GM19463 (cell line): ENCODE results near the gene FCN2.

ENCODE experiments used
- ATAC-seq: cut with Tn5 transposase; IDR thresholded peaks from one replicate; pipeline ENCODE4 v1.9.1; 2021; ENCODE audit warnings: mild to moderate bottlenecking, moderate library complexity; ENCODE audit not compliant: unreplicated experiment

The FCN2 gene

DNA sequence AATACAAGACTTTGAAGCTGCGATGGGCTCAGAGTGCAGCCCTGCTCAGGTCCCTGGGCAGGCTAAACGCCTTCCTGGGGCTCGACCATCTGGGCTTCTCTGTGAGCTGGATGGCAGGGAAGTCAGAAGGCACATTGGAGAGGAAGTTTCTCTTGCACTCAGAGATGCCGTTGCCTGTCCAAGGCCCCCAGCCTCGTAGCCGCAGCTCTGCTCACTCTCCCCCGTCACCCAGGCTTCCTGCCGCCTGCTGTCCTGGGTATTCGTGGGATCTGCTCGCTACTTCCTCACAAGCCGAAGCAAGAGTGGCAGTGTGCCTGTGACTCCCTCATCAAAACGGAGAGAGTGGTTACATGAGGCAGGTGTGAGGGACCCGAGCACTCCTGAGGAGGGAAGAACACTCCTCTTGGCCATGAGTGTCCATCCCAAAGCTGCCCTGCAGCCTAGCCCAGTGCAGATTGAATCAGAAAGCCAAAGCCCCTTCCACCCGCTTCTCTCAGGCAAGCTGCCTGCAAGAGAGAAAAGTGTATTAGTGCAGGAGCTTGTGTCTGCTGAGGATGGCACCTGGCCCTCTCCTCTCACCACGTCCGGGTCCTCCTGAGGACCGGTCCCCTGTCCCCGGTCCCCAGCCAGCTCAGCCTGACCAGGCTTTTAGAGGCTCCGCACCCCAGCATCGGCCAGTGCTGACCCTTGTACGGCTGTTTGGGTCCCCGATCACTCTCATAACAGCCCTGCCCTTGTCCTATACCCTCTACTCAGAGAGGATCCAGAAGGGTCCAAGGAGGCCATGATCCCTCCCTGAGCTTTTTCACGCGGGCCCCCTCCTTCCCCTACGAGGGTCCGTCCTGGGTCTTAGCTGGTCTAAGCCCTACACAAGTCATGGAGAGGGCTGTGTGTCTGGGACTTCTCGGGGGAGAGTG, 7.3 kb downstream of the FCN2 start:
- no peak for ATAC-seq

DNA sequence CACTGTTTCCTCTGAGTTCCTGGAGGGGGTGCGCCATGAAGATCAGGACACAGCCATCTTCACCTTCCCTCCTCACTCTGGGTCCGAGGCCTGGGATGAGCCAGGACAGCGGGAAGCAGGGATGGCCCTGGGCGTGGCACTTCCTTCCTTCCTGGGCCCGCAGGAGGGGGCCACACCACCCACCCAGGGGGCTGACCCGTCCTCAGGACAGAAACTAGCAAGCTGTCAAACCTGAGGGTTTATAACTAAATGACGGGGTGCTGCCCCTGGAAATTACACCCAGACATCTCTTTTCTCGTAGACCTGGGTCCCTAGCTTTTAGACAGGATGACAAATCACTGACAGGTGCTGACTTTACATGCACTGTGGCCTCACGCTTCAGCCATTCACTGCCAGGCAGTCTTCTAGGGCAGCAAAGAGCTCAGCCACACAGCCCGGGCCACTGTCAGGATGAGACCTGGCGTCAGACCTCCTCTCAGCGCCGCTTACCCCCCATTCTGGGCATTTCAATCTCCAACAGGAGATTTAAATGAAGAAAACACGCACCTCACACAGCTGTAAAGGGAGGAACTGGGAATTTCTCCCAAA, 8.1 kb downstream of the FCN2 start:
- ATAC-seq = no peak

DNA sequence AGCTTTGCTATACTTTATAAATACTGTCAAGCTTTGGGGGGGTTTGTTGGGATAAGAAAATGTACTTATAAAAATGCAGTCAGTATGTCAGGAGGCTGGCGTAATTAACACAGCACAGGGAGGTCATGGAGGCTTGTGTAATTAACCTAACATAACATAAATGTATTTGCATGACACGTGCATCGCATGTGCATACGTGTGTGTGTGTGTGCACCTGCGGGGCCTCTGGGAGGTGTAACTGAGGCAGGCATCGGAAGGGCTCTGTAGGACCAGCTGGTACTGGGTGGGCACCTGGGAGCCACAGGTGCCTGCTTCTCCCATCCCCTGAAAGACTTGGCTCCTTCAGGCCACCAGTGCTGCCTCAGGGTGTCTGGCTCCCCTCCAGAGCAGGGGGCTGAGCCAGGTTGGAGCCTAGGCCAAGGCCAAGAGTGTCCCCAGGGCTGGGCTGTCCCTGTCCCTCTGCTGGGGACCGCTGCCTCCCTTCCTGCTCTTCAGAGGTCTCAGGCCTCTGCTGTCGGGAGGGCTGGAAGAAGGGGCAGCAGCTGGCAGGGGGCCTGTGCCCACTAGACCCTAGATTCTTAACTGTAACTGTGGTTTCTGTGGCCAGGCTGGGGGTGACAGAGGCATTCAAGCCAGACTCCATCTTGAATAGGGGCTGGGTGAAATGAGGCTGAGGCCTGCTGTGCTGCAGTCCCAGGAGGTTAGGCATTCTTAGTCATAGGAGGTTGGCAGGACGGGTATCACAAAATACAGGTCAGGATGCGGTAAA, 9.0 kb downstream of the FCN2 start:
- ATAC-seq = no peak

DNA sequence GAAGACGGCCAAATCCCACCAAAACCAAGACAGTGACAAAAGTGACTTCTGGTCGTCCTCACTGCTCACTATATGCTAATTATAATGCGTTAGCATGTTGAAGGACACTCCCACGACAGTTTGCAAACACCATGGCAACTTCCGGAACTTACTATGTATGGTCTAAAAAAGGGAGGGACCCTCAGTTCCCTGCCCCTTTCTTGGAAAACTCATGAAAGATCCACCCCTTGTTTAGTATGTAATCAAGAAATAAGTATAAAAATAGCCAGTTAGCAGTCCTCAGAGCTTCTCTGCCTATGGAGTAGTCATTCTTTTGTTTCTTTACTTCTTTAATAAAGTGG, 9.5 kb downstream of the FCN2 start:
- ATAC-seq = no peak

DNA sequence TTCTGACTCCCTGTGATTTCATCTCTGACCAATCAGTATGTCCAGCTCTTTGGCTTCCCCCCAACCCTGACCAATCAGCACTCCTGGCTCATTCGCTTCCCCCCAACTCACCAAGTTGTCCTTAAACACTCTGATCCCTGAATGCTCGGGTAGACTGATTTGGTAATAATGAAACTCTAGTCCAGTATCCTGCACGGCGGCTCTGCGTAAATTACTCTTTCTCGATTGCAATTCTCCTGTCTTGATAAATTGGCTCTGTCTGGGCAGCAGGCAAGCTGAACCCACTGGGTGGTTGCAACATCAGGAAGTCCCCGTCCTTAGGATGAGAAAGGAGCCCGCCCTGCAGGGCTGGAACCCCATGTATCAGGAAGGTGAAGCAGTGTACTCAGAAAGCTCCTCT, 10.4 kb downstream of the FCN2 start:
- no peak for ATAC-seq

DNA sequence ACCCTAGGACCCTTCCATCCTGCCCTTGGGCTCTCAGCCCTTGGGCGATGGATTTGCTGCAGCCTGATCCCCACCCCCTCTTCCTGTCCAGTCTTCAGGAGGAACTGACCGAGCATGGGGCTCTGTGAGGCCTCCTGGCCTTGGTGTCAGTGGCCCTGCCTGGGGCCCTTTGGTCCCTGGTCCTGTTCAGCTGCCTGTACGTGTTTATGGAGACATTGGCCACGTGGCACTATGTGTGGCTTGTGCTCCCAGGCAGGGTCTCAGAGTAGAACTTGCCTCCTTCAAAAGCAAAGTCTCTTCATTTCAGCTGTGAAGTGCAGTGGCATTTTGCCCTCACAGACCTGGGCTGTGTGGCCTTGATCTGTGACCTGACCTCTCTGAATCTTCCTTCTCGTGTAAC, 11.1 kb downstream of the FCN2 start:
- ATAC-seq = no peak

DNA sequence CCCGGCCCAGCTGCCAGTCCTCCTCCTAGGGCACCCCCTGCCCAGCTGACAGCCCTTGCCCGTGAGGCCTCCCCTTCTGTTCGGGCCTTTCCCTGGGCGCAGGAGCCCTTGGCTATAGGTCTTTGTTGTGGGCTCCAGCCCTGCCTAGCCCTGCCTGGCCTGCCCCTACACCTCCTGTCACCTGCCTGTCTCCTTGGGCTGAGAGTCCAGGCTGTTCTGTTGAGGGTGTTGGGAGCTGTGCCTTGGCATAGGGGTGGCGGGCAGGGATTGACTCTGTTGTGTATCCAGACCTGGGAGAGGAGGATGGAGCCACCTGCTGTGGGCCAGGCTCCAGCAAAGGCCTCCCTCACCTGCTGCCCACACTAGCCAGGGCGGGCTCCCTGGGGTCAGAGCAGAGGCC, 11.6 kb downstream of the FCN2 start:
- ATAC-seq = no peak

DNA sequence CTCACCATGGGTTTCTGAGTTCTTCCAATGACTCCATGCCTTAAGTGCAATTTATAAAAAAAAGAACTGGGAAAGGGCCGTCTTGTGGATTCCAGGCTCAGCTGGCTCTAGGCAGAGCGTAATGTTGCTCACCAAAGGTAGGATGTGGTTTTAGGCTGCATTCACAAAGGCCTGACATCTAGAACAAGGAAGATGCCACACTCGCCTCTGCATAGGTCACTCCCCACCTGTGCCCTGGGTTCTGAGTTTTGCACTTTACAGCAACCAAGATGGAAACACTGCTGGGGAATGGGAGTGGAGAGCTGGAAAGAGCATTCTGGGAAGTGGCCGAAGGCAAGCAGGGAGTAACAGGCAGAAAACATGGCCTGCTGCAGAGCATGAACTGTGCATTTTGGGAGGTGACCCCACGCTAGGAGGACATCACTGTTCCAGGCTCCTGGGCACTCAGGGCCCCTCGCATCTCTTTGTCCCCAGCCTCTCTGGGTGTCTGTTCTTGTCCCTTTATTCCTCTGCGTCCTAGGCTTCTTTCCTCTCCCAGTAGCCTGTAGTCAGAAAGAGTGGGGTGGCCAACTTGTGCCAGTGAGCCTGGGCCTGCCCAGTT, 12.3 kb downstream of the FCN2 start:
- no peak for ATAC-seq

DNA sequence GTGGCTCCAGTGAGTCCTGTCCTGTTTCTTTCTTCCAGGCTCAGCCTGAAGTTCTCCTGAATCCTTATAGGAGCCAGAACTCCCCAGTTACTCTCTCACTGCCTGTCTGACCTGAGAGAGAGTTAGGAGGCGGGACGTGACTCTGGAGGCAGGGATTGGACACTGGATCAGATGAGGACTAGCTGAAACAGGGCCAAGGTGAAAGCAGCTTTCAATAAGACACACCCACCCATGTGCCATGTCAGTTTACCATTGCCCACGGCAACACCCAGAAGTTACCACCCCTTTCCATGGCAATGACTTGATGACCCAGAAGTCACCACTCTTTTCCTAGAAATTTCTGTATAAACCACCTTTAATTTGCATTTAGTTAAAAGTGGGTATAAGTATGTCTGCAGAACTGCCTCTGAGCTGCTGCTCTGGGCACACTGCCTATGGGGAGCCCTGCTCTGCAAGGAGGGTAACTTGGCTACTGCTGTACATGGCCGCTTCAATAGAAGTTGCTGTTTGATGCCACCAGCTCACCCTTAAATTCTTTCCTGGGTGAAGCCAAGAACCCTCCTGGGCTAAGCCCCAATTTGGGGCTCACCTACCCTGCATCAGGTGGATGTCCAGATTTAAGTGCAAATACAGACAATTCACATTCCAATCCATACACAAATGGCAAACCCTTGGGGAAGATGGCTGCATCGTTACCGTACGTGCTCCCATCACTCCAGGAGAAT, 13.7 kb downstream of the FCN2 start:
- no peak for ATAC-seq

DNA sequence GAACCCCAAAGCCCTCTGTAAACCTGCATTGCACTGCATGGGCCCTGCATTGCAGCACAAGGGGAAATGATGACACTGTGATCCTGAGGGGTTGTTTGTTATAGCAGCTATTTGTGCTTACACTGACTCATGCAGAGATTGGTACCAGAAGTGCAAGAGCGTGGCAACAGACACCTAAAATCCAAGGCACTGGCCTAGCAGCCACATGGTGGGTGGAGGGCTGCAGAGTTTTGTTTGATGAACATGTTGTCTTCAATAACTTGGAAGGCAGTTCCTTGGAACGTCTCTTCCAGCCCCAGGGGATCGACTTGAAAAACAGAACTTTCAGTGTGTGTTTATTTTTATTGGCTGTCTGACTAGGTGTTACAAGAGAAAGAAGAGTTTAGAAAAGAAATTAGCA, 14.5 kb downstream of the FCN2 start:
- no peak for ATAC-seq

DNA sequence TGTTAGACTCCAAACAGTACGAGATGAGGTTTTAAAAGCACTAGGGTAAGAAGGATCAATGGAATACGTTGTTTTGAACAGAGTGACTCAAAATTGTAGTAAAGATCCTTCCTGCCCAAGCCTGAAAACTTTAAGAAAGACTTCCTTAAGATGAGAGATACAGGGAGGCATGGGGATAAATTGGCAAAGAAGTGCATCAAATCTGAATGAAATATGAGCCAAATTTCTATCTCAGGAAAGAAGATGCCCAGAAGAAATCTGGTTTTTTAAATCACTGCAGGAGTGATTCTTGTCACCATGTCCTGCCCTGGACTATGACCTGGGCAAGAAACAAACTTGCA, 14.9 kb downstream of the FCN2 start:
- no peak for ATAC-seq

DNA sequence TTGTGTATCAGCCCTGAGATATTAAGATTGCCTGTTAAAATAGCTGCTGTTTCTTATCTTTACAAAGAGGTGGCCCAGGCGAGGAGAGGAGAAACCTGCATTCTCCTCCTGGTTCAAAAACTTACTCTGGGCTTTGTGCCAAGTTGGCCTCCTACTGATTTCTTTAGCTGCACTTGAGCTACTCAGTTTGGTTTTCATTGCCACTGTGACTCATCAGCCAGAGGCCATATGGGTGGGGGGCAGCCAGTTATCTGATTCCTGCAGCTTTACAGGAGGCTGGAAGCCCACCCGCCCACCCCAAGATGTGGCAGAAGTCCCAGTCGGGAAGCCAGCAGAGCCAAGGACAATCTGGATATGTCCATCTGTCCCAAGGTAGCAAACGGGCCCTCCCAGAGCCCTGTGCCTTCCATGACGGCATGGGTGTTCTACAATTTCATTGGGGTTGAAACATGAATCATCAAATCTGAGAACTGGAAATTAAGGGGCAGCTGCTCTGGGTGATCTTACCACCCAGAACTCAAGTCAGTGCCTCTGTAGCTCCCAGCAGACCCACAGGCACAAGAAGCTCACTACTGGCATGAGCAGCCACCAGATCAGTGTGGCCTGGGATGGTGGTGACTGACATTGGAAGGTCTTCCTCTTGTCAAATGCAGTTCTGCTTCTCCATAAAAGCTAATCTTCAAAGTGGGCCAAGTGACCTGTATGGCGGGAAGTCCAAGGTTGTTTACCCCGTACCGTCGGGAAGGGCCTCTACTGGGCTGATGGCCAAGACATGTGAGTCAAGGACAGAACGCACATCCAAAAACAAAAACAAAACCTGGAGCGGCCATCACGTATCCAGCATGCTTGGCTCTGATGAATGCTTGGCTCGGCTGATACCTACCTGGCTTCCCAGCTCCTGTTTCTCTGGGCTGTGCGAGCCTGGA, 15.6 kb downstream of the FCN2 start:
- no peak for ATAC-seq

DNA sequence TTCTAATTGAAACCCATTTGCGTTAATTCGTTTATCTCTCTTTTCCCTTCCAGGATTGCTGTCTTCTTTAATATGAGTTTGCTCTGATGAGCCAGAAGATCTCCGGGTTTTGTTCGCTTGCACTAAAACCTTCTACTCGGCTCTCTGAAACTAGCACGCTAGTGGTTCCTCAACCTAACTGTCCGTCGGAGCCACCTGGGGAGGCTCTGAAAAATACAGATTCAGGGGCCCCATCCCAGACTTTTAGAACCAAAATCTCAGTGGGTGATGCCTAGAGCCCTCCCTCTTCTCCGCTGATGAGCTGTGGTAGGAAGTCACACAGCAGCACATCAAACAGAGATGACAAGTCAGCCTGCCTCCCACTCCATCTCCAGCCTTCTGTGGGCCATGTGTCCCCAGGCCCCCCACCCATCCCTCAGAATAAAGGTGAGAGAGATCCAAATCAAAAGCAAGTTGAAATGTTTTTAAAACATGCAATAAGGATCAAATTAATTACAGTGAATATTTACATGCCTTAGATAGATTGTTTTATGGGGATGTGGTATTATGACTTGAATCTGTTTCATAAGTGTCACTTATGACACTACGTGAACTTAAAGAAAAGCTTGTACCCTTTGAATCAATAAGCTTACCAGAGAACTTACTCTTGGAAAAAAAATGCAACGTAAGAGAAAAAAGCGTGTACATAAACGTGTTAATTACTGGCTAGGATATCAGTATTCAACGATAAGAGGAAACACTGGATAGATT, 16.4 kb downstream of the FCN2 start:
- ATAC-seq = no peak

DNA sequence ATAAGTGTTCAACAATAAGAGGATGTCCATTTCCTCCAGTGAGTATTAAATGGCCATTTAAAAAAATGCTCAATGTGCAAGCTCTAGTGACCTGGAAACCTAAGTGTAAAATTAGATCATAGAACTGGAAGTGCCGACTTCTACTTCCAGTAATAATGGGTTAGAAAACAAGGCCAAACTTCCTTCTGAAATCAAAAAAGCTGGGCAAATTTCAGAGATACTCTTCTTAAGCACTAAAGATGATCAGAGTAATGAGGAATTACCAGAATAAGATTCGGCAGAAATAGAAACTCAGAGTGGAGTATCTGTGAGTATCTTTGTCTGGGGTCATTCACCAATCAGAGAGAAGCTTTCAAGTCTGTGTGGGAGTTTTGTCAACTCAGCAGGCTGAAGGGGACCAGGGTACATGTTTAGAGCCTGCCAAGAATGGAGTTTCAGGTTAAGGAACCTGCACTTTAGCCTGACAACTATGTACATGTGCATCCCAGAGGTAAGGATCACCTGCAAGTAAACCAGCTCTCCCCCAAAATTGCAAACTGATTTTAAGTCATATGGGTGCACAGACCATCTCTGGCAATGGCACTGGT, 17.1 kb downstream of the FCN2 start:
- ATAC-seq = no peak

DNA sequence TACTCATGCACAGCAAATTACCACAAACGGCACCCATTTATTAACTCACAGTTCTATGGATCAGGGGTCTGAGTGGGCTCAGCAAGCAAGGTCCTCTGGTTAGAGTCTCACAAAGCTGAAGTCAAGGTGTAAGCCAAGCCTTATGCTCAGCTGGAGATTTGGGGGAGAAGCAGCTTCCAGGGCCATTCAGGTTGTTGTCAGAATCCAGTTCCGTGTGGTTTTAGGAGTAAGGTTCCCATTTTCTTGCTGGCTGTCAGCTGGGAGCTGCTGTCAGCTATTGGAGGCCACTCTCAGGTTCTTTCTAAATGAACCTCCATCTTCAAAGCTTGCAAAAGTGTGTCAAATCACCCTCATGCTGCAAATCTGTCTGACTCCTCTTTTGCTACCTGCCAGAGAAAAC, 17.7 kb downstream of the FCN2 start:
- ATAC-seq = no peak

DNA sequence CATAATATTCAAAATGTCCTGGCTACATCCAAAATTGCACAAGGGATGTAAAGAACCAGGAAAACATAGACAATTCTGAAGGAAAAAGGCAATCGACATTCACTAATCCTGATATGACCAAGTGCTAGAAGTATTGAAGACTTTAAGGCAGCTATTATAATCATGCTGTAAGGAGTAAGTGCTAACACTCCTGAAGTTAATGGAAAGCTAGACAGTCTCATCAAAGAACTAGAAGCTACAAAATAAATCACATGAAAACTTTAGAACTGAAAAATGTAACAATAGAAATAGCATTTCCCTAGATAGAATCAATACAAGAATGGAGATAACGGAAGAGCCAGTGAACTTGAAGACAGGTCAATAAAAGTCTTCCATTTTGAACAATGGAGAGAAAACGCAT, 18.6 kb downstream of the FCN2 start:
- no peak for ATAC-seq

DNA sequence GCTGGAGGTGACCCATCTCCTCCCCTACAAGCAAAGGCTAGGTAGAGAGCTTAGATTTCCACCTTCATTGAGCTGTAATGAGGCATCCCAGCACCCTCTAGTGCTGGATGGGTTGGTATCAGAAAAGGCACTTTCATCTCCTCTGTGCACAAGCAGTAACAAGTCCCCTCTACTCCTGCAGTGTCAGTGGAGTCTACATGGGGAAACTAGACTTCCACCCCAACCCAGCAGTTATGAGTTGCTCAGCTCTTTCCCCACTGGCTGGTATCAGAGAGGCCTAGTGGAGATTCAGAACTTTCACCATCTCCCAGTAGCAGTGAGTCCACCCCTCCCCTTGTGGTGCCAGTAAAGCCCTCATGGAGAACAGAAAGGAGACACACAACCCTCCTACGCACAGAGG, 19.2 kb downstream of the FCN2 start:
- ATAC-seq = no peak

DNA sequence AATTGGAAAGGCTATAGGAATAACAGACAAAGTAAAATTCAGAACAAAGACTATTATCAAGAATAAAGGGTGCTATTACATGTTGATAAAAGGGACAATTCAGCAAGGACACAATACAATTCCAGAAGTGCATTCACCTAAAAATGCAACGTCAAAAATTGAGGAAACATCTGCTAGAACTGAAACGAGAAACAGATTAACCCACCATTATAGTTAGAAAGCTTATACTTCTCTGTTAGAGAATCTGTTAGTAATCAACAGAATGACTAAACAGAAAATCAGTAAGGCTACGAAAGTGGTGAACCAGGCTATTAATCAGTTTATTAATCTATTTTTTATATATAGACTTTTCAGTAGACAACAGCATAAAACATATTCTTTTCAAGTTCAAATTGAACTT, 22.3 kb downstream of the FCN2 start:
- ATAC-seq = no peak
